HepG2 (cell line): ENCODE measurements around the gene C21orf58. TPM values are rescaled to one million over a fixed set of nuclear protein-coding genes. Genes with fewer than 3 reads are reported as not detected.
A peak's percentile ranks its signal among the peaks of the same experiment; 100 is the strongest.

Experiments
- ARNT ChIP-seq: fragments of 450-650 bp; IDR thresholded peaks from 2 replicates; pipeline ENCODE4 v1.6.1; 2017
- CC2D1A ChIP-seq: sonication (generic); formaldehyde crosslinking; IDR thresholded peaks from 2 replicates; pipeline ENCODE4 v1.8.1; 2023; ENCODE audit warnings: mild to moderate bottlenecking, missing genetic modification reagents
- HCFC1 ChIP-seq: fragments of 150-350 bp; IDR thresholded peaks from 2 replicates; pipeline ENCODE4 v1.6.1; 2014; ENCODE audit warnings: low read depth, low read length
- HOXA7 ChIP-seq: sonication (generic); formaldehyde crosslinking; IDR thresholded peaks from 2 replicates; pipeline ENCODE4 v1.8.1; 2022; ENCODE audit warnings: mild to moderate bottlenecking, missing genetic modification reagents, moderate library complexity
- KAT8 ChIP-seq: IDR thresholded peaks from 2 replicates; pipeline ENCODE4 v1.6.1; 2016; ENCODE audit warnings: missing genetic modification reagents, missing compliant biosample characterization
- KLF15 ChIP-seq: sonication (generic); formaldehyde crosslinking; IDR thresholded peaks from 2 replicates; pipeline ENCODE4 v1.8.1; 2023; ENCODE audit warnings: borderline replicate concordance, mild to moderate bottlenecking, inconsistent platforms, missing genetic modification reagents, mixed read lengths
- MTF2 ChIP-seq: sonication (generic); formaldehyde crosslinking; IDR thresholded peaks from 2 replicates; pipeline ENCODE4 v1.5.0; 2020; ENCODE audit warnings: missing genetic modification reagents, borderline replicate concordance
- MXD4 ChIP-seq: IDR thresholded peaks from 2 replicates; pipeline ENCODE4 v1.6.1; 2016; ENCODE audit warnings: mild to moderate bottlenecking, missing biosample characterization, missing genetic modification reagents
- PHF20 ChIP-seq: sonication (generic); formaldehyde crosslinking; IDR thresholded peaks from 2 replicates; pipeline ENCODE4 v1.5.0; 2020; ENCODE audit warnings: mild to moderate bottlenecking, missing genetic modification reagents
- PHF8 ChIP-seq: sonication (generic); formaldehyde crosslinking; IDR thresholded peaks from 2 replicates; pipeline ENCODE4 v1.5.0; 2020; ENCODE audit warnings: missing genetic modification reagents
- RCOR2 ChIP-seq: IDR thresholded peaks from 2 replicates; pipeline ENCODE4 v1.6.1; 2016; ENCODE audit warnings: missing biosample characterization, missing genetic modification reagents
- ZBTB42 ChIP-seq: sonication (generic); formaldehyde crosslinking; IDR thresholded peaks from 2 replicates; pipeline ENCODE4 v1.5.0; 2020; ENCODE audit warnings: mild to moderate bottlenecking, missing genetic modification reagents
- ZFY ChIP-seq: sonication (generic); formaldehyde crosslinking; IDR thresholded peaks from 2 replicates; pipeline ENCODE4 v1.4.0; 2020; ENCODE audit warnings: missing genetic modification reagents
- ZNF160 ChIP-seq: sonication (generic); formaldehyde crosslinking; IDR thresholded peaks from 2 replicates; pipeline ENCODE4 v1.8.0; 2022; ENCODE audit warnings: mild to moderate bottlenecking, inconsistent platforms, missing genetic modification reagents
- ZNF354B ChIP-seq: sonication (generic); formaldehyde crosslinking; IDR thresholded peaks from 2 replicates; pipeline ENCODE4 v1.8.0; 2022; ENCODE audit warnings: mild to moderate bottlenecking, missing genetic modification reagents
- ZNF430 ChIP-seq: sonication (generic); formaldehyde crosslinking; IDR thresholded peaks from 2 replicates; pipeline ENCODE4 v1.9.0; 2021; ENCODE audit warnings: mild to moderate bottlenecking, missing genetic modification reagents
- ZNF484 ChIP-seq: sonication (generic); formaldehyde crosslinking; IDR thresholded peaks from 2 replicates; pipeline ENCODE4 v1.5.1; 2020; ENCODE audit warnings: mild to moderate bottlenecking, low read depth, missing genetic modification reagents, borderline replicate concordance
- ZNF547 ChIP-seq: sonication (generic); formaldehyde crosslinking; IDR thresholded peaks from 2 replicates; pipeline ENCODE4 v1.5.1; 2020; ENCODE audit warnings: mild to moderate bottlenecking, missing genetic modification reagents
- ZNF556 ChIP-seq: sonication (generic); formaldehyde crosslinking; IDR thresholded peaks from 2 replicates; pipeline ENCODE4 v1.4.0; 2020; ENCODE audit warnings: mild to moderate bottlenecking, missing genetic modification reagents, borderline replicate concordance
- polyA plus RNA-seq, 8 experiments: library from polyadenylated mRNA; depleted of rRNA in 3 of 8; stranded (reverse) in 7 of 8; unstranded in 1 of 8; fragments of >200 nt; fragmentation: Illumina TruSeq in 4 of 8; extraction: Trizol in 4 of 8; gene quantifications; 2 replicates each; pipeline versions ENCODE4 v1.2.1 to v1.2.3, GENCODE V29; 2011 to 2016; ENCODE audit warnings: low read depth in 4 of 8, missing spikeins in 1 of 8, mixed read lengths in 1 of 8; ENCODE audit not compliant: insufficient read depth in 1 of 8
- total RNA-seq, 5 experiments: library from RNA; depleted of rRNA; stranded (reverse); fragments of >200 nt; fragmentation: Illumina TruSeq; extraction: Trizol; gene quantifications; 2 replicates each; pipeline ENCODE4 v1.2.3, GENCODE V29; 2016; ENCODE audit warnings: low read depth in 1 of 5
- TF ChIP-seq, protein P1 (sequence below): sonication (generic); formaldehyde crosslinking; IDR thresholded peaks from 2 replicates; pipeline ENCODE4 v1.5.1; 2020; ENCODE audit warnings: missing genetic modification reagents, mild to moderate bottlenecking, borderline replicate concordance
- TF ChIP-seq, protein P2 (sequence below): sonication (generic); formaldehyde crosslinking; IDR thresholded peaks from 2 replicates; pipeline ENCODE4 v1.8.0; 2022; ENCODE audit warnings: mild to moderate bottlenecking, missing genetic modification reagents, moderate library complexity
- TF ChIP-seq, protein P3 (sequence below): IDR thresholded peaks from 2 replicates; pipeline ENCODE4 v1.6.1; 2016; ENCODE audit warnings: missing compliant biosample characterization, missing genetic modification reagents, borderline replicate concordance
- TF ChIP-seq, protein P4 (sequence below), 2 experiments: sonication (generic) in 1 of 2; formaldehyde crosslinking in 1 of 2; IDR thresholded peaks; 2 replicates each; pipeline versions ENCODE4 v1.4.0 to v1.6.1; 2016 to 2020; ENCODE audit warnings: borderline replicate concordance in 1 of 2, low read depth in 1 of 2, mild to moderate bottlenecking in 1 of 2, missing genetic modification reagents in 1 of 2

C21orf58 gene
- total and polyA plus RNA-seq, 2 of the 13 experiments (the other 11 are each of a cell fraction or from before 2014, with no cell fraction given): 3.5 to 6.8 TPM

DNA sequence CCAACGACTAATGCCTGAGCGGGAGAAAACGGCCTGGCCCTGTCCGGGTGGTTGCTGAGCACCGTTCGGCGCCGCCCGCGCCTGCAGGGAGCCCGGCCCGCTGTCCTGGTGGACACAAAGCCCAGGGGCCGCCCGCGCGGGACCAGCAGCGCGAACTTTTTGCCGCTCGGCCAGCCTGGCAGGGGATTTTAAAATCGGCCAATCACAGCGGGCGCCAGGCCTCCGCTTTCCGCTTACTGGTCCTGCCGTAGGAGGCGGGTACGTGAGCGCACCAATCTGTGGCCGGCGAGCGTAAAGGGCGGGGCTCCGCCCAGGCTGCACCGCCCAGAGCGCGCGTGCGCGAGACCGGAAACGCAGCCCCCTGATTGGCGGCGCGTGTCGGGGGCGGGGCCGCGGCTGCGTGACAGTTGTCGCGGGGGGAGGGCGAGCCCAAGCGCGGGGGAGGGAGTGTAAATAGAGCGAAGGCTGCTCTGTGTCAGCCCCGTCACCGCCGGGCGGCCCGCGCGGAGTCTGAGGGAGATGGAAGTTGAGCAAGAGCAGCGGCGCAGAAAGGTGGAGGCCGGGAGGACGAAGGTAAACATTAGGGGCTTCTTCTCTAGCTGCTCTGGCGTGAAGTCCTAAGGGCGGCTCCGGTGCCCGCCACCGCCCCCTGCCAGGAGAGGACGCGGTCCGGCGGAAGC lies at the start of gene C21orf58, which contains the start of gene PCNT (continued):
- peak; percentile 88 for TF ChIP-seq PHF8
- 0 out of 2 replicates have a peak, but pooled peaks have one; percentile 39 for TF ChIP-seq CC2D1A (CRISPR knock-in tag)
- TF ChIP-seq ZNF484: no peak
- TF ChIP-seq ZNF547 (CRISPR knock-in tag): 0 out of 2 replicates have a peak, but pooled peaks have one; percentile 51
- 0 out of 2 replicates have a peak, but pooled peaks have one; percentile 12 for TF ChIP-seq ZNF430 (CRISPR knock-in tag)
- no peak for TF ChIP-seq HOXA7 (CRISPR knock-in tag)
- TF ChIP-seq, protein P1, sequence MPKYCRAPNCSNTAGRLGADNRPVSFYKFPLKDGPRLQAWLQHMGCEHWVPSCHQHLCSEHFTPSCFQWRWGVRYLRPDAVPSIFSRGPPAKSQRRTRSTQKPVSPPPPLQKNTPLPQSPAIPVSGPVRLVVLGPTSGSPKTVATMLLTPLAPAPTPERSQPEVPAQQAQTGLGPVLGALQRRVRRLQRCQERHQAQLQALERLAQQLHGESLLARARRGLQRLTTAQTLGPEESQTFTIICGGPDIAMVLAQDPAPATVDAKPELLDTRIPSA (CRISPR knock-in tag): no peak
- peak; percentile 42; the same call in 1 of the 2 replicates for TF ChIP-seq PHF20 (CRISPR knock-in tag)
- TF ChIP-seq MXD4 (CRISPR knock-in tag): no peak; the same call in 1 of the 2 replicates
- TF ChIP-seq ARNT: no peak
- TF ChIP-seq, protein P2, sequence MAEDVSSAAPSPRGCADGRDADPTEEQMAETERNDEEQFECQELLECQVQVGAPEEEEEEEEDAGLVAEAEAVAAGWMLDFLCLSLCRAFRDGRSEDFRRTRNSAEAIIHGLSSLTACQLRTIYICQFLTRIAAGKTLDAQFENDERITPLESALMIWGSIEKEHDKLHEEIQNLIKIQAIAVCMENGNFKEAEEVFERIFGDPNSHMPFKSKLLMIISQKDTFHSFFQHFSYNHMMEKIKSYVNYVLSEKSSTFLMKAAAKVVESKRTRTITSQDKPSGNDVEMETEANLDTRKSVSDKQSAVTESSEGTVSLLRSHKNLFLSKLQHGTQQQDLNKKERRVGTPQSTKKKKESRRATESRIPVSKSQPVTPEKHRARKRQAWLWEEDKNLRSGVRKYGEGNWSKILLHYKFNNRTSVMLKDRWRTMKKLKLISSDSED (CRISPR knock-in tag): no peak
- TF ChIP-seq ZFY (CRISPR knock-in tag): peak; percentile 87
- TF ChIP-seq KLF15 (CRISPR knock-in tag): no peak
- peak; percentile 60; the same call in 1 of the 2 replicates for TF ChIP-seq ZNF354B (CRISPR knock-in tag)
- peak; percentile 17; the same call in 1 of the 2 replicates for TF ChIP-seq ZNF556 (CRISPR knock-in tag)
- TF ChIP-seq RCOR2 (CRISPR knock-in tag): no peak
- peak; percentile 1; the same call in 1 of the 2 replicates for TF ChIP-seq KAT8
- no peak for TF ChIP-seq MTF2 (CRISPR knock-in tag)
- TF ChIP-seq ZNF160 (CRISPR knock-in tag): no peak; the same call in 1 of the 2 replicates
- no peak for TF ChIP-seq HCFC1
- TF ChIP-seq, protein P3, sequence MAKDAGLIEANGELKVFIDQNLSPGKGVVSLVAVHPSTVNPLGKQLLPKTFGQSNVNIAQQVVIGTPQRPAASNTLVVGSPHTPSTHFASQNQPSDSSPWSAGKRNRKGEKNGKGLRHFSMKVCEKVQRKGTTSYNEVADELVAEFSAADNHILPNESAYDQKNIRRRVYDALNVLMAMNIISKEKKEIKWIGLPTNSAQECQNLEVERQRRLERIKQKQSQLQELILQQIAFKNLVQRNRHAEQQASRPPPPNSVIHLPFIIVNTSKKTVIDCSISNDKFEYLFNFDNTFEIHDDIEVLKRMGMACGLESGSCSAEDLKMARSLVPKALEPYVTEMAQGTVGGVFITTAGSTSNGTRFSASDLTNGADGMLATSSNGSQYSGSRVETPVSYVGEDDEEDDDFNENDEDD (CRISPR knock-in tag): peak; percentile 98
- TF ChIP-seq, protein P4, sequence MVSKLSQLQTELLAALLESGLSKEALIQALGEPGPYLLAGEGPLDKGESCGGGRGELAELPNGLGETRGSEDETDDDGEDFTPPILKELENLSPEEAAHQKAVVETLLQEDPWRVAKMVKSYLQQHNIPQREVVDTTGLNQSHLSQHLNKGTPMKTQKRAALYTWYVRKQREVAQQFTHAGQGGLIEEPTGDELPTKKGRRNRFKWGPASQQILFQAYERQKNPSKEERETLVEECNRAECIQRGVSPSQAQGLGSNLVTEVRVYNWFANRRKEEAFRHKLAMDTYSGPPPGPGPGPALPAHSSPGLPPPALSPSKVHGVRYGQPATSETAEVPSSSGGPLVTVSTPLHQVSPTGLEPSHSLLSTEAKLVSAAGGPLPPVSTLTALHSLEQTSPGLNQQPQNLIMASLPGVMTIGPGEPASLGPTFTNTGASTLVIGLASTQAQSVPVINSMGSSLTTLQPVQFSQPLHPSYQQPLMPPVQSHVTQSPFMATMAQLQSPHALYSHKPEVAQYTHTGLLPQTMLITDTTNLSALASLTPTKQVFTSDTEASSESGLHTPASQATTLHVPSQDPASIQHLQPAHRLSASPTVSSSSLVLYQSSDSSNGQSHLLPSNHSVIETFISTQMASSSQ (IDR thresholded peaks at IDR 0.05; ENCODE audit: low read depth): no peak
- TF ChIP-seq, protein P4 (CRISPR knock-in tag; IDR thresholded peaks at IDR 0.05; ENCODE audit: borderline replicate concordance): no peak
- 0 out of 2 replicates have a peak, but pooled peaks have one; percentile 61 for TF ChIP-seq ZBTB42
